DOHH2 (cell line): ENCODE results near the gene PIK3R3.

Experiments
- EZH2phosphoT487 ChIP-seq: fragments of 200-600 bp; sonication (generic); IDR thresholded peaks from 2 replicates; pipeline ENCODE4 v1.6.1; 2017; ENCODE audit warnings: borderline replicate concordance, mild to moderate bottlenecking, antibody characterized with exemption, low read length, moderate library complexity, mixed read lengths
- TF ChIP-seq, protein P1 (sequence below): fragments of 200-600 bp; sonication (generic); IDR thresholded peaks from one replicate; pipeline ENCODE4 v1.5.1; 2014; ENCODE audit warnings: antibody characterized with exemption, mild to moderate bottlenecking, low read depth, low read length; ENCODE audit not compliant: poor library complexity, severe bottlenecking

DNA sequence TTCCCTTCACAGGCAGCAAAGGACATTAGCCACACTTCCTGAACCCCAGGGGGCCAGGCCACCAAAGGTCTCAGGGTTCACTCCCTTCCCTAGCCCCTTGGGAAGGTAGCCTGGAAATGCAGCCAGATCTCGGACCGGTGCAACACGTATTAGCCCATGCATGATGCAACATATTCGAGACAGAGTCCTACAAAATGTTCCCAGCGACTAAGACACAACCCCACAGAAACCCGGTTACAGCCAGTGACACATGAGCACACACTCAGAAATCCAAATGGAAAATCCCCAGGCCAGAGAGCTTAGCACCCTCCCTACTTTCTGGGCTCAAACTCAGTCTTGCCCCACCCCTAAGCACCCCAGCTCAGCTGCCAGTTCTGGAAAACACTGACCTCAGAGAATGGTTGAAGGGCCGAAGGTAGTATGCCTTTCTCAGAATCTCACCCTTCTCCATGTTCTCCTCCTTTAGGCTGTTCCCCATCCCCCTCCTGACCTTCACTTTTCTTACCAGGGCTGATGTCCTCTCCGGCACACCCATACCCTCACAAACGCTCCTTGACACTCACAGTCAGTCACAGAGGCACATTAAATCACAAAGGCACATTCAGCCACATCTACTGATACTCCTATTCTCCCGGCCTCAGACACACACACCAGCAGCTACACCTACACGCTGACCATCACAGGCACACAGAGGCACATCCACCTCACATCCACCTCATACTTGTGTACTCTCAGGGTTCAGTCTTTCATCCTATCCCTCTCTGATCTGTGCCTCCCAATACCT is 42.2 kb upstream of the PIK3R3 start, which contains the start of gene TSPAN1:
- TF ChIP-seq, protein P1, sequence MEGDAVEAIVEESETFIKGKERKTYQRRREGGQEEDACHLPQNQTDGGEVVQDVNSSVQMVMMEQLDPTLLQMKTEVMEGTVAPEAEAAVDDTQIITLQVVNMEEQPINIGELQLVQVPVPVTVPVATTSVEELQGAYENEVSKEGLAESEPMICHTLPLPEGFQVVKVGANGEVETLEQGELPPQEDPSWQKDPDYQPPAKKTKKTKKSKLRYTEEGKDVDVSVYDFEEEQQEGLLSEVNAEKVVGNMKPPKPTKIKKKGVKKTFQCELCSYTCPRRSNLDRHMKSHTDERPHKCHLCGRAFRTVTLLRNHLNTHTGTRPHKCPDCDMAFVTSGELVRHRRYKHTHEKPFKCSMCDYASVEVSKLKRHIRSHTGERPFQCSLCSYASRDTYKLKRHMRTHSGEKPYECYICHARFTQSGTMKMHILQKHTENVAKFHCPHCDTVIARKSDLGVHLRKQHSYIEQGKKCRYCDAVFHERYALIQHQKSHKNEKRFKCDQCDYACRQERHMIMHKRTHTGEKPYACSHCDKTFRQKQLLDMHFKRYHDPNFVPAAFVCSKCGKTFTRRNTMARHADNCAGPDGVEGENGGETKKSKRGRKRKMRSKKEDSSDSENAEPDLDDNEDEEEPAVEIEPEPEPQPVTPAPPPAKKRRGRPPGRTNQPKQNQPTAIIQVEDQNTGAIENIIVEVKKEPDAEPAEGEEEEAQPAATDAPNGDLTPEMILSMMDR = no peak
- no peak for TF ChIP-seq EZH2phosphoT487
